ENCODE data around the gene TOM1L2. TPM values are rescaled to one million over a fixed set of nuclear protein-coding genes. Genes with fewer than 3 reads are reported as not detected.

The TOM1L2 gene
- total RNA-seq, 1 experiment from 2014 or later: 24.1 TPM

GRCh38 chr17:17810895-17811248 lies 161.3 kb downstream of the TOM1L2 start:
- H3K4me3 ChIP-seq (replicated peaks in 1 of 2; ENCODE audit: low read depth in 1 of 2, low read length in 2 of 2): no peak overlapping the region
- intact Hi-C loops (cut with micrococcal nuclease): loop anchor here (5.0 kb wide), 1 partner anchor 221 kb away; no protein-coding TSS in a partner anchor
- H3K9me3 ChIP-seq (ENCODE audit: control insufficient read depth in 1 of 2, insufficient read depth in 1 of 2, low read depth in 1 of 2, low read length in 2 of 2): no peaks in the 10 kb centered on the region
- no peaks in the 10 kb centered on the region for H3K9me2 ChIP-seq (ENCODE audit: insufficient read depth)
- peaks cover 8 to 41% of the 10 kb centered on the region in 2 experiments for H3K36me3 ChIP-seq (ENCODE audit: control insufficient read depth in 1 of 2, insufficient read depth in 2 of 2, low read length in 2 of 2)
- peak; percentile 30; the same call in 1 of the 2 replicates for TF ChIP-seq POLR2AphosphoS5 (IDR thresholded peaks at IDR 0.05; ENCODE audit: low read depth, low read length)
- no peak for TF ChIP-seq SIN3A (IDR thresholded peaks at IDR 0.05; ENCODE audit: low read depth)
- H3K4me1 ChIP-seq (ENCODE audit: control insufficient read depth in 1 of 2, insufficient read depth in 2 of 2, low read length in 2 of 2): peaks cover 8 to 29% of the 10 kb centered on the region in 2 experiments; a peak in 3 of 4 replicates
- no peak overlapping the region for H3K4me2 ChIP-seq (ENCODE audit: low read length)
- ATAC-seq (no peak), DNase-seq (ENCODE audit: low read depth, low spot score) (no peak)
- CTCF ChIA-PET: interaction anchor here (0.7 to 1.2 kb wide), 6 partner anchors 21 to 223 kb away, joined by 3 to 4 read pairs (median 3); no protein-coding TSS in a partner anchor
- H4K20me1 ChIP-seq (ENCODE audit: insufficient read depth): no peaks in the 10 kb centered on the region
- H2AFZ ChIP-seq (ENCODE audit: low read depth, low read length, poor library complexity, severe bottlenecking): no peak overlapping the region
- H3K9ac ChIP-seq (ENCODE audit: low read length): no peak overlapping the region
- POLR2A ChIA-PET: interaction anchor here (1.2 kb wide), 1 partner anchor 25 kb away, joined by 6 read pairs; no protein-coding TSS in a partner anchor
- H3K79me2 ChIP-seq (ENCODE audit: insufficient read depth, low read length): peaks cover 13% of the 10 kb centered on the region; the same call in 1 of the 2 replicates
- RAD21 ChIA-PET (ENCODE audit: low non-redundant PET in 1 of 2, low total read pairs in 2 of 2, uncharacterized antibody in 2 of 2, unreplicated experiment in 2 of 2): no interaction called here
- peak overlapping the region; percentile 45; the same call in 1 of the 2 replicates for H3K27ac ChIP-seq (ENCODE audit: low read depth, low read length)
- H3K27me3 ChIP-seq (ENCODE audit: insufficient read depth, low read length): no peaks in the 10 kb centered on the region
- BruUV-seq (replicated peaks): no TSS peak

GRCh38 chr17:17810084-17810894 lies 161.9 kb downstream of the TOM1L2 start:
- H3K79me2 ChIP-seq (ENCODE audit: insufficient read depth, low read length): peaks cover 10% of the 10 kb centered on the region; the same call in 1 of the 2 replicates
- ChIA-PET RAD21 (ENCODE audit: low non-redundant PET in 1 of 2, low total read pairs in 2 of 2, uncharacterized antibody in 2 of 2, unreplicated experiment in 2 of 2) (no interaction called here), CTCF (interaction anchor here (1.0 kb wide), 1 partner anchor 28 kb away, joined by 3 read pairs; no protein-coding TSS in a partner anchor), POLR2A (interaction anchor here (0.8 kb wide), 1 partner anchor 27 kb away, joined by 3 read pairs; no protein-coding TSS in a partner anchor)
- no peak overlapping the region for H3K4me3 ChIP-seq (replicated peaks in 1 of 2; ENCODE audit: low read depth in 1 of 2, low read length in 2 of 2)
- no peaks in the 10 kb centered on the region for H3K27me3 ChIP-seq (ENCODE audit: insufficient read depth, low read length)
- H3K36me3 ChIP-seq (ENCODE audit: control insufficient read depth in 1 of 2, insufficient read depth in 2 of 2, low read length in 2 of 2): peaks cover 2 to 41% of the 10 kb centered on the region in 2 experiments
- H3K9ac ChIP-seq (ENCODE audit: low read length): no peak overlapping the region
- no peak for DNase-seq (ENCODE audit: low read depth, low spot score)
- no peak for TF ChIP-seq EZH2 (IDR thresholded peaks at IDR 0.05)
- TF ChIP-seq ZFX (IDR thresholded peaks at IDR 0.05): peak; percentile 39; the same call in 1 of the 2 replicates
- TF ChIP-seq SRF (IDR thresholded peaks at IDR 0.05; ENCODE audit: low read depth): no peak
- TF ChIP-seq CTCF (IDR thresholded peaks at IDR 0.05 in 2 of 3, conservative IDR thresholded peaks at IDR 0.05 in 1 of 3; ENCODE audit: borderline replicate concordance in 1 of 3, insufficient read depth in 1 of 3, low read depth in 2 of 3, low read length in 2 of 3): peak in 2 of 3 experiments; percentile 19 to 26; a peak in 1 of 6 replicates
- TF ChIP-seq TCF7L2 (IDR thresholded peaks at IDR 0.05; ENCODE audit: borderline replicate concordance, extremely low read depth, insufficient read depth, insufficient read length): peak; percentile 51
- TF ChIP-seq JUND (IDR thresholded peaks at IDR 0.05): peak; percentile 47; the same call in 1 of the 2 replicates
- peak; percentile 67 for TF ChIP-seq POLR2AphosphoS5 (IDR thresholded peaks at IDR 0.05; ENCODE audit: low read depth, low read length)
- H3K4me1 ChIP-seq (ENCODE audit: control insufficient read depth in 1 of 2, insufficient read depth in 2 of 2, low read length in 2 of 2): peaks cover 8 to 34% of the 10 kb centered on the region in 2 experiments; a peak in 3 of 4 replicates
- no peaks in the 10 kb centered on the region for H3K9me3 ChIP-seq (ENCODE audit: control insufficient read depth in 1 of 2, insufficient read depth in 1 of 2, low read depth in 1 of 2, low read length in 2 of 2)
- H3K9me2 ChIP-seq (ENCODE audit: insufficient read depth): no peaks in the 10 kb centered on the region
- H2AFZ ChIP-seq (ENCODE audit: low read depth, low read length, poor library complexity, severe bottlenecking): no peak overlapping the region
- TSS peak; percentile 40 for BruUV-seq (replicated peaks)
- no peaks in the 10 kb centered on the region for H4K20me1 ChIP-seq (ENCODE audit: insufficient read depth)
- H3K4me2 ChIP-seq (ENCODE audit: low read length): no peak overlapping the region
- peak overlapping the region; percentile 45; the same call in 1 of the 2 replicates for H3K27ac ChIP-seq (ENCODE audit: low read depth, low read length)
- intact Hi-C loops (cut with micrococcal nuclease): loop anchor here (5.0 kb wide), 1 partner anchor 222 kb away; no protein-coding TSS in a partner anchor
- peak; percentile 24 for ATAC-seq
